GM19455 (cell line): ENCODE measurements around the gene RNF181.
"Not testable (repeated sequence)": the region's sequence is repeated elsewhere in the genome, so short reads cannot be mapped to it uniquely, and the experiment has no call there.

Experiments
- ATAC-seq: cut with Tn5 transposase; IDR thresholded peaks from one replicate; pipeline ENCODE4 v1.9.1; 2021; ENCODE audit not compliant: unreplicated experiment

RNF181 gene

GRCh38 chr2:85611705-85612587 lies 16.4 kb downstream of the RNF181 start, which contains the start of gene C2orf68:
Gene C2orf68, minus strand, starts transcription at chr2:85612066. Its CDS starts 82 bp downstream, at chr2:85611984.
- peak; percentile 68 for ATAC-seq

GRCh38 chr2:85613717-85614515 lies 18.4 kb downstream of the RNF181 start:
- ATAC-seq = no peak

GRCh38 chr2:85614757-85615156 lies 19.2 kb downstream of the RNF181 start:
- ATAC-seq = not testable (repeated sequence)

- ATAC-seq = no peak
These were observed 19.8 kb downstream of the RNF181 start for GRCh38 chr2:85615413-85615728.

- not testable (repeated sequence) for ATAC-seq
These were observed 22.2 kb downstream of the RNF181 start for GRCh38 chr2:85617723-85618122.

- no peak for ATAC-seq
These were observed 24.1 kb downstream of the RNF181 start for GRCh38 chr2:85619617-85620016.

- ATAC-seq = no peak
These were observed 25.8 kb downstream of the RNF181 start for GRCh38 chr2:85621338-85621737.

- no peak for ATAC-seq
These were observed 28.4 kb downstream of the RNF181 start for GRCh38 chr2:85623991-85624390.

GRCh38 chr2:85628658-85629057 lies 33.1 kb downstream of the RNF181 start:
- ATAC-seq = no peak

- no peak for ATAC-seq
These were observed 35.8 kb downstream of the RNF181 start for GRCh38 chr2:85631316-85631715.

GRCh38 chr2:85635011-85635410 lies 39.5 kb downstream of the RNF181 start:
- no peak for ATAC-seq

GRCh38 chr2:85635636-85636035 lies 40.1 kb downstream of the RNF181 start:
- ATAC-seq = no peak

- ATAC-seq = no peak
These were observed 47.2 kb downstream of the RNF181 start for GRCh38 chr2:85642725-85643124.

GRCh38 chr2:85644909-85645308 lies 49.4 kb downstream of the RNF181 start:
- ATAC-seq = no peak

- no peak for ATAC-seq
These were observed 50.6 kb downstream of the RNF181 start for GRCh38 chr2:85646166-85646565.
